Activated gamma-delta T cell treated with anti-CD3 and anti-CD28 coated beads, Interleukin-2, amount 50 U/mL, for 16 hours (primary cell): ENCODE data around the gene GPR39.

Experiments
- DNase-seq: peaks from one replicate; pipeline ENCODE4 v3.0.0-alpha.2; 2020; ENCODE audit warnings: low read depth

GPR39 gene

GRCh38 chr2:132671151-132671835 lies 254.7 kb downstream of the GPR39 start:
- DNase-seq: no peak

- DNase-seq: no peak
Measured at GRCh38 chr2:132676999-132677398, 260.4 kb downstream of the GPR39 start.

GRCh38 chr2:132677661-132678060 lies 261.1 kb downstream of the GPR39 start:
- DNase-seq: no peak

GRCh38 chr2:132678483-132678882 lies 261.9 kb downstream of the GPR39 start:
- no peak for DNase-seq

DNA sequence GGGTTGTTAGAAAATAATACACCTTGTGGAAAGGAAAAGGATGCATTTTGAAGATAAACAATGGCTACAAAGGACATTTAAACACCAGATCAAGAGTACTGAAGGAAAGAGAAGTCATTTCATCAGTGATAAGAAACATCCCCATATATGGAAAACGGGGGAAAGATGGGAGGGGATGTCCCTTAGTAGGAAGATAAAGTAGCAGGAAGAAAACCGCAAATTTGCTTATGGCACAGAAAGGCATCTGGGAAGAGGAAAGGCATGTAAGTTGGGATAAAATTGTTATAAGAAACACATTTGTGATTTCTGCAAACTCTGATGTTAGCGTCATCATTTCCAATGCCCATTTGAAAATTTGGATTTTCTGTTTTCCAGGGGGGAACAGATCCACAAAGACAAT lies 263.9 kb downstream of the GPR39 start:
- no peak for DNase-seq

- DNase-seq: no peak
Measured at GRCh38 chr2:132681766-132682165, 265.2 kb downstream of the GPR39 start.

DNA sequence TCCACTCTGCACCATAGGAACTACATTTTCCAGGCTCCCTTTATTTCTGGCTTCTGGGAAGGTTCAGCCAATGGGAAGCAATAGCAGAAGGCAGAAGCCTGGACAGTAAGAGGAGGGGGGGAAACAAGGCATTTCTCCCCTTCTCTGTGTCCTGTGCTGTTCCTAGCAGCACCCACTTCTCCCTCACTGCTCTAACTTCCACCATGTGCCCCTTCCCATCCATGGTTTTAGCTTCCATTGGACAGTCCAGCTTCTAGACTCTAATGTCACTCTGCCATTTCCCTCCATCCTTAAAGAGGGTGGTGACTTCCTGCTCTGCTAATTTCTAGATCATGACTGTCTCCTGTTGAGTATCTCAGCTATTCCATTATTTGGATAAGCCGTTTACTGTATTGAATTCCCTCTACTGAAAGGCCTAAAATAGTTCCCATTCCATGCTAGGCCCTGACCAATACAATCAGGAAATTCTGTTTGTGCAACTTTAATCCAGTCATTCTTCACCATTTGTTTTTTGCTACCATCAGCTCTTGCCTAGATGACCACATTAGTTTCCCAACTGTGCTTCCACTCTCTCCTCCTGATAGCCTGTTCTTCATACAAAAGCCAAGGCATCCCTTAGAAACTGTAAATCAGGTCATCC lies 274.2 kb downstream of the GPR39 start:
- DNase-seq: no peak

DNA sequence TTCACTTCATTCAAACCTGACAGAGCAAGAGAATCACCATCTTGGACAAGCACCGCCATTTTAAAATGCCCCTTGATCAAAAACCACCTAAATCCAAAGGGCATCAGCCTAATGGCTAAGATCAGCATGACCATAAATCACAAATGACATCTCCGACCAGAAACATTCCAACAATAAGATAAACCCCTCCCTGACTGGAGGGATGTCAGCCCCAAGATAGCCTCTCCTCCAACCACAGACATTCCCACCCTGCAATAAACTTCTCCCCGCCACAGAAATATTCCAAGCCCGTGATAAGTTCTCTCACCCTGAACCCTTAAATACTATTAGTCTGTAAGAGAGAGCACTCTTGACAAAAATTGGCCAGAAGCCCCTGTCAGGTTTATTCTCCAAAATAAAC lies 275.0 kb downstream of the GPR39 start:
- no peak for DNase-seq

DNA sequence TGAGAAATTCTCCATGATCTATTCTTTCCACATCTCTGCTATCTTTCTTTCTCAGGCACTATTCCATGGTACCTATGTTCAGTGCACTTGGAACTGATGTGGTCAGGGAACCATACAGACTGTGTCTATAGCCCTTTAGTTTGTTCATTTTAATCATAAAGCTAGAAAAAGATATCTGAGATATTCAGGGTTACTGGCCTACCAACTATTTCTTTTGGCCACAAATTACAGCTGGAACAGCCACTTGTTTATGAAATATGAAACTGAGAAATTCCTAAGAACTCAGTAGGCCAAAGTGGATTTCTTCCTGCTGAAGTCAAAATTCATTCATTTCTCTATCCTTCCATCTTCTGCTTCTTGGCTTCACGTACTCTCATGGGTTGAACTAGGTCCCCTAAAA lies 276.2 kb downstream of the GPR39 start:
- DNase-seq: no peak
